Mesenchymal stem cell (in vitro differentiated cells and primary cell): ENCODE measurements around the gene ZNF284.

Source experiments
- DNase-seq: peaks from one replicate; pipeline ENCODE4 v3.0.0-alpha.2; 2013
- H2AFZ ChIP-seq: one replicate; pipeline ENCODE4 v1.6.1; 2013; ENCODE audit warnings: low read depth, mild to moderate bottlenecking, control low read depth, inconsistent platforms, low read length, moderate library complexity
- H2AK5ac ChIP-seq: 2 replicates; pipeline ENCODE4 v1.6.1; 2013; ENCODE audit warnings: low read length, moderate library complexity, mild to moderate bottlenecking, inconsistent platforms; ENCODE audit not compliant: severe bottlenecking
- H2BK120ac ChIP-seq: one replicate; pipeline ENCODE4 v1.6.1; 2013; ENCODE audit warnings: low read depth, mild to moderate bottlenecking, inconsistent platforms, low read length, moderate library complexity
- H2BK12ac ChIP-seq, 2 experiments: one replicate each; pipeline ENCODE4 v1.6.1; 2013; ENCODE audit warnings: inconsistent platforms in 2 of 2, low read length in 2 of 2, mild to moderate bottlenecking in 2 of 2, moderate library complexity in 2 of 2, control low read depth in 1 of 2
- H2BK15ac ChIP-seq: one replicate; pipeline ENCODE4 v1.6.1; 2013; ENCODE audit warnings: mild to moderate bottlenecking, low read depth, inconsistent platforms; ENCODE audit not compliant: poor library complexity, severe bottlenecking
- H2BK5ac ChIP-seq: 2 replicates; pipeline ENCODE4 v1.6.1; 2013; ENCODE audit warnings: low read depth, mild to moderate bottlenecking, low read length, control low read depth, inconsistent platforms; ENCODE audit not compliant: poor library complexity, severe bottlenecking
- H3K14ac ChIP-seq, 2 experiments: one replicate each; pipeline ENCODE4 v1.6.1; 2013; ENCODE audit warnings: inconsistent platforms in 2 of 2, low read length in 2 of 2, control low read depth in 1 of 2, mild to moderate bottlenecking in 1 of 2, moderate library complexity in 1 of 2
- H3K18ac ChIP-seq, 2 experiments: one replicate each; pipeline ENCODE4 v1.6.1; 2013; ENCODE audit warnings: inconsistent platforms in 2 of 2, low read length in 2 of 2, control low read depth in 1 of 2, low read depth in 1 of 2, mild to moderate bottlenecking in 1 of 2
- H3K23ac ChIP-seq, 2 experiments: one replicate each; pipeline ENCODE4 v1.6.1; 2013; ENCODE audit warnings: inconsistent platforms in 2 of 2, low read length in 2 of 2, mild to moderate bottlenecking in 2 of 2, moderate library complexity in 2 of 2, control low read depth in 1 of 2
- H3K27ac ChIP-seq: 2 replicates; pipeline ENCODE4 v1.5.1; 2013; ENCODE audit warnings: mild to moderate bottlenecking, moderate library complexity, low read length, control low read depth, inconsistent platforms; ENCODE audit not compliant: poor library complexity, severe bottlenecking
- H3K27me3 ChIP-seq, 2 experiments: 2 replicates each; pipeline versions ENCODE4 v1.6.1 to v1.7.0; 2013; ENCODE audit warnings: low read length in 2 of 2, mild to moderate bottlenecking in 2 of 2, moderate library complexity in 2 of 2, control low read depth in 1 of 2, inconsistent platforms in 1 of 2; ENCODE audit not compliant: control insufficient read depth in 1 of 2, insufficient read depth in 1 of 2
- H3K36me3 ChIP-seq, 2 experiments: 2 replicates each; pipeline versions ENCODE4 v1.6.1 to v1.7.0; 2013; ENCODE audit warnings: low read length in 2 of 2, control low read depth in 1 of 2, inconsistent platforms in 1 of 2, low read depth in 1 of 2, mild to moderate bottlenecking in 1 of 2; ENCODE audit not compliant: insufficient read depth in 2 of 2, control insufficient read depth in 1 of 2
- H3K4ac ChIP-seq, 2 experiments: one replicate each; pipeline ENCODE4 v1.6.1; 2013; ENCODE audit warnings: inconsistent platforms in 2 of 2, low read length in 2 of 2, mild to moderate bottlenecking in 2 of 2, moderate library complexity in 2 of 2, control low read depth in 1 of 2, low read depth in 1 of 2
- H3K4me1 ChIP-seq: 2 replicates; pipeline ENCODE4 v1.6.1; 2013; ENCODE audit warnings: low read depth, low read length, control low read depth; ENCODE audit not compliant: control insufficient read depth, insufficient read depth
- H3K4me2 ChIP-seq: 2 replicates; pipeline ENCODE4 v1.6.1; 2013; ENCODE audit warnings: low read length, mild to moderate bottlenecking, inconsistent platforms; ENCODE audit not compliant: poor library complexity, severe bottlenecking
- H3K4me3 ChIP-seq, 2 experiments: 2 replicates each; pipeline versions ENCODE4 v1.5.1 to v1.7.0; 2013; ENCODE audit warnings: low read length in 2 of 2, mild to moderate bottlenecking in 2 of 2, control low read depth in 1 of 2, low read depth in 1 of 2; ENCODE audit not compliant: insufficient read depth in 1 of 2
- H3K79me1 ChIP-seq: replicated peaks from 2 replicates; pipeline ENCODE4 v1.6.1; 2013; ENCODE audit warnings: mild to moderate bottlenecking, control low read depth, low read length, inconsistent platforms; ENCODE audit not compliant: poor library complexity, severe bottlenecking
- H3K9ac ChIP-seq: 2 replicates; pipeline ENCODE4 v1.7.0; 2013; ENCODE audit warnings: mild to moderate bottlenecking, low read length, moderate library complexity
- H3K9me3 ChIP-seq: 2 replicates; pipeline ENCODE4 v1.7.0; 2013; ENCODE audit warnings: mild to moderate bottlenecking, low read length; ENCODE audit not compliant: control insufficient read depth
- H4K8ac ChIP-seq: one replicate; pipeline ENCODE4 v1.6.1; 2013; ENCODE audit warnings: inconsistent platforms, mild to moderate bottlenecking, low read length, moderate library complexity
- H4K91ac ChIP-seq: one replicate; pipeline ENCODE4 v1.6.1; 2013; ENCODE audit warnings: mild to moderate bottlenecking, low read length, inconsistent platforms
- WGBS: methylation state at CpG from one replicate; pipeline ENCODE4 v1.1.7; 2013; ENCODE audit warnings: mixed read lengths; 5-methylcytosine and 5-hydroxymethylcytosine counted together

The ZNF284 gene

DNA sequence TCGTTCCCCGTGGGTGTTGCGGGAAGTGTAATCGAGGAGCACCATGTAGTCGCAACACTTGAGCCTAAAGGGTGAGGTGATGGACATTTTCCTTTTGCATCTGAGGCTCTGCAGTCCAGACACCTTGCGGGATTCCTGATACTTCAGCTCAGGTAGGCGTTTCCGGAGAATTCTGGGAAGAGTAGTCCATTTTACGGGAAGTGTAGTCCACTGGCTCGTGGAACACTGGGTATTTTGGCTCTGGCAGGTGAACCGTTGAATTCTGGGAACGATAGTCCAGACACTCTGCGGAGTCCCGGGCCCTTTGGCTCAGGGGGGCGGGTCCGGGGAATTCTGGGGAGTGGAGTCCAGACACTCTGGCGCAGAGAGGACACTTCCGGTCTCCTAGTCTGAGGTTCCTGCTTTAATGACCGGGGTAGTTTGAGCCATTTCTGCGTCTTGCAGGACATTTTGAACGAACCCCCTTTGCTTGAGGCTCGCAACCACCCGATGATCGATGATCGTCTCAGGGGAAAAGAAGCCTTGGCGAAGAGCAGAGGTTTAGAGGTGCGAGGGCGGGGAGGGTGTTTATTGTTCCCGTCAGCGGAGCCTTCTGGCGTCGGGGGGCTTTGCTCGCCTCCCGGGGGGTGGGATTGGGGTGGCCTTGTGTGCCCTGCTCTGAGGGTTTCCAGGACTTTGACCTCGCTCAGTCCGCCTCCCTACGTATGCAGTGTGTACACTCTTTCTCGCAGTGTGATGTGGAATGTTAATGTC lies 20.1 kb upstream of the ZNF284 start, which contains the start of gene ZNF223:
ZNF223 (plus strand) TSS at position 387 of the 753 bp plus-strand sequence. CDS start 3,141 bp downstream, outside the sequence.
- Histone ChIP-seq H3K18ac (peak within 1 kb of the TSS in 1 of 2 experiments; percentile 96), H3K23ac (no peak within 1 kb of the TSS), H3K4me2 (peak within 1 kb of the TSS; percentile 86), H2BK12ac (no peak within 1 kb of the TSS), H3K4ac (peak within 1 kb of the TSS in 1 of 2 experiments; percentile 86), H2BK15ac (no peak within 1 kb of the TSS), H3K27me3 (peaks cover 0 to 8% of the 10 kb centered on the region in 2 experiments), H3K4me3 (peak within 1 kb of the TSS; percentile 91 to 95), H2BK120ac (peak within 1 kb of the TSS; percentile 21), H3K9ac (peak within 1 kb of the TSS; percentile 95), H3K36me3 (peaks cover 9 to 14% of the 10 kb centered on the region in 2 experiments), H3K9me3 (peaks cover 14% of the 10 kb centered on the region), H2AFZ (peak within 1 kb of the TSS; percentile 98), H3K14ac (peak within 1 kb of the TSS in 1 of 2 experiments; percentile 73), H3K79me1 (peaks cover 23% of the 10 kb centered on the region), H3K4me1 (peaks cover 1% of the 10 kb centered on the region), H2AK5ac (no peak within 1 kb of the TSS), H4K8ac (peak within 1 kb of the TSS; percentile 97), H3K27ac (peak within 1 kb of the TSS; percentile 61), H4K91ac (no peak within 1 kb of the TSS), H2BK5ac (no peak within 1 kb of the TSS)
- DNase-seq: peak; percentile 85
- WGBS: 4% methylated on average over 38 of the region's 38 CpGs

DNA sequence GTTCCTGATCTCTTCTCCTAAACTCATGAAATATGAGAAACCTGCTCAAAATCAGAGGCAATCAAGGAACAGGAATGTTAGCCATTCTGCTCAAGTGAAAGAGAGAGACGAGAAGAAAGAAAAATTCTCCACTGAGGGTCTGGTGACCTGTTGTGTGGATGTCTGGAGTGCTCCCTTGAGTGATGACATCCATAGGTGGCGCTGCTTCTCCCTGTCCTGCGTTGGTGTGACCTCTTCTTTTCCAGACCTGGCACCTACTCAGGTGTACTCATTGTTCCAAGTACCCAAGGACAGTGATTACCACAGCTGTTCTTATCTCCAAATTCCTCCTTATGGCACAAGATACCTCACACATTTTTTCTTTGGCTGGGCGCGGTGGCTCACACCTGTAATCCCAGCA lies 16.1 kb upstream of the ZNF284 start:
- Histone ChIP-seq H2BK12ac (no peak overlapping the region), H3K14ac (no peak overlapping the region), H3K9ac (no peak overlapping the region), H2AK5ac (no peak overlapping the region), H3K4me3 (no peak overlapping the region), H3K18ac (no peak overlapping the region), H3K23ac (no peak overlapping the region), H3K4me2 (no peak overlapping the region), H2BK120ac (no peak overlapping the region), H3K79me1 (peaks cover 32% of the 10 kb centered on the region), H2BK15ac (no peak overlapping the region), H2AFZ (no peak overlapping the region), H3K27ac (no peak overlapping the region), H3K4ac (no peak overlapping the region), H4K91ac (no peak overlapping the region), H3K9me3 (peaks cover 18% of the 10 kb centered on the region), H4K8ac (no peak overlapping the region), H2BK5ac (no peak overlapping the region), H3K27me3 (peaks cover 0 to under 1% of the 10 kb centered on the region in 2 experiments), H3K4me1 (peaks cover 1% of the 10 kb centered on the region), H3K36me3 (peaks cover 37 to 52% of the 10 kb centered on the region in 2 experiments)
- 88% methylated on average over 5 of the region's 5 CpGs for WGBS
- DNase-seq: no peak

GRCh38 chr19:44059229-44059628 lies 12.7 kb upstream of the ZNF284 start:
- no peak overlapping the region for H3K9ac ChIP-seq
- no peak overlapping the region for H3K4me3 ChIP-seq
- H3K27me3 ChIP-seq: no peaks in the 10 kb centered on the region
- no peak overlapping the region for H2AFZ ChIP-seq
- H3K27ac ChIP-seq: no peak overlapping the region
- WGBS: 96% methylated on average over 2 of the region's 2 CpGs
- H3K23ac ChIP-seq: no peak overlapping the region
- H3K4me2 ChIP-seq: no peak overlapping the region
- H3K79me1 ChIP-seq: peaks cover 23% of the 10 kb centered on the region
- no peak overlapping the region for H4K91ac ChIP-seq
- peaks cover 39% of the 10 kb centered on the region for H3K9me3 ChIP-seq
- H4K8ac ChIP-seq: no peak overlapping the region
- H3K18ac ChIP-seq: no peak overlapping the region
- H2BK12ac ChIP-seq: no peak overlapping the region
- H3K4ac ChIP-seq: no peak overlapping the region
- H3K36me3 ChIP-seq: peaks cover 51 to 85% of the 10 kb centered on the region in 2 experiments
- no peak for DNase-seq
- no peak overlapping the region for H2BK15ac ChIP-seq
- no peak overlapping the region for H2BK120ac ChIP-seq
- H2BK5ac ChIP-seq: no peak overlapping the region
- no peak overlapping the region for H3K14ac ChIP-seq
- no peak overlapping the region for H2AK5ac ChIP-seq
- no peaks in the 10 kb centered on the region for H3K4me1 ChIP-seq

DNA sequence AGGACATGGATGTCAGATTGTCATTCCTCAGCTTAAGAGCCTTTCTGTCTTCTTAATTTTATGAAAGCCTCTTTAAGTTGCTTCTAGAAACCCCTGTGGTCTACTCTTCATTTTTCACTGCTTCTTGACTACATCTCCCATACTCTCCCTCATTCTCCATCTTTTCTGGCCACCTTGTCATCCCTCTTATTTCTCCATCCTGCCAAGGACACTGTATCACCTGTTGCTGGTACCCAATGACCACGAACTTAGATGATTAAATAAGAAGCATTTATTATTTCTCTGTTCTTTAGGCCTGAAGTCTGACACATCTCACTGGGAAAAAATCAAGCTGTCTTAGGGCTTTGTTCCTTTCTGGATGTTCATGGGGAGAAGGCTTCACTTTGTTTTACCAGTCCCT lies 10.9 kb upstream of the ZNF284 start:
- H2BK5ac ChIP-seq: no peak overlapping the region
- no peak overlapping the region for H3K18ac ChIP-seq
- H3K27me3 ChIP-seq: no peaks in the 10 kb centered on the region
- H4K91ac ChIP-seq: no peak overlapping the region
- no peak overlapping the region for H3K4me2 ChIP-seq
- H3K4ac ChIP-seq: no peak overlapping the region
- H3K14ac ChIP-seq: no peak overlapping the region
- H3K4me1 ChIP-seq: no peaks in the 10 kb centered on the region
- no peak overlapping the region for H2BK120ac ChIP-seq
- H2AFZ ChIP-seq: no peak overlapping the region
- DNase-seq: no peak
- H3K4me3 ChIP-seq: no peak overlapping the region
- no peak overlapping the region for H4K8ac ChIP-seq
- no peak overlapping the region for H2AK5ac ChIP-seq
- no peak overlapping the region for H3K23ac ChIP-seq
- H3K36me3 ChIP-seq: peaks cover 50 to 88% of the 10 kb centered on the region in 2 experiments
- H3K9me3 ChIP-seq: peaks cover 46% of the 10 kb centered on the region
- WGBS: no CpG with 5 or more reads among the region's 1 CpG
- peaks cover 10% of the 10 kb centered on the region for H3K79me1 ChIP-seq
- H3K9ac ChIP-seq: no peak overlapping the region
- H3K27ac ChIP-seq: no peak overlapping the region
- H2BK15ac ChIP-seq: no peak overlapping the region
- no peak overlapping the region for H2BK12ac ChIP-seq
